HK-2 (cell line): ENCODE results near the gene RAPGEF2.
"Not testable (repeated sequence)": the region's sequence is repeated elsewhere in the genome, so short reads cannot be mapped to it uniquely, and the experiment has no call there.

ENCODE experiments used
- DNase-seq: peaks from one replicate; pipeline ENCODE4 v3.0.0-alpha.2; 2018; ENCODE audit not compliant: unreplicated experiment

The RAPGEF2 gene

DNA sequence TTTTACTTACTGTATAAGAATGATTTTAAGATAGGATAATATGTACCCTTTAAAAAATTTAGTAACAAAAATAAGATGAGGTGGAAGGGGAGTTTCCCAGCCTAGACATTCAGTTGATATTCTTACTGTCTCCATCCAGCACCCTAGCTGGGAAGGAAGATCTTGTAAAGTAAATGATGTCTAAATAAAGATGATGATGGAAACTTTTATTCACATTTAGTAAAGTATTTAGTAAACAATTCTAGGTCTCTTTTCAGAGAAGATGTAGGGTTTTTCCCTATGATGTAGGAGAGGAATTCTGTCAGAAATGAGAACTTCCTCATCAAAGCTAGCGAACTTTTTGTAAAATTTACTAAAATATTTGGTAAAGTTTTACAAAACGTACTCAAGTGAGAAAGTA lies 136.8 kb downstream of the RAPGEF2 start:
- DNase-seq = no peak

DNA sequence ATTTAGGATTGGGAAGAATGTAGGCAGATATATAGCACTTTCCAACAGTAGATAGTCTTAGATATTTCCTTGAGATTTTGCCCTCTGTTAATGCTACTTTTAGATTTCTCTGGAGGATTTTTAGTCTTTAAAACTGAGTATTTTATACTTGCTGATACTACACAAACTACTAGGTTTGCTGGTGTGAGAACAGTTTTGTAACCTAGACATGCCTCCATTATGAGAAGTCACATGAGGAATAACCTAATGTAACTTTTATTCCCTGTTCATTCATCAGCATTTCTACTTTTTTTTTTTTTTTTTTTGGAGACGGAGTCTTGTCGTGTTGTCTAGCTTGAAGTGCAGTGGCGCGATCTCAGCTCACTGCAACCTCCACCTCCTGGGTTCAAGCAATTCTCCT lies 137.2 kb downstream of the RAPGEF2 start:
- DNase-seq = no peak

GRCh38 chr4:159240687-159241086 lies 137.8 kb downstream of the RAPGEF2 start:
- no peak for DNase-seq

GRCh38 chr4:159242427-159242826 lies 139.5 kb downstream of the RAPGEF2 start:
- DNase-seq = no peak

DNA sequence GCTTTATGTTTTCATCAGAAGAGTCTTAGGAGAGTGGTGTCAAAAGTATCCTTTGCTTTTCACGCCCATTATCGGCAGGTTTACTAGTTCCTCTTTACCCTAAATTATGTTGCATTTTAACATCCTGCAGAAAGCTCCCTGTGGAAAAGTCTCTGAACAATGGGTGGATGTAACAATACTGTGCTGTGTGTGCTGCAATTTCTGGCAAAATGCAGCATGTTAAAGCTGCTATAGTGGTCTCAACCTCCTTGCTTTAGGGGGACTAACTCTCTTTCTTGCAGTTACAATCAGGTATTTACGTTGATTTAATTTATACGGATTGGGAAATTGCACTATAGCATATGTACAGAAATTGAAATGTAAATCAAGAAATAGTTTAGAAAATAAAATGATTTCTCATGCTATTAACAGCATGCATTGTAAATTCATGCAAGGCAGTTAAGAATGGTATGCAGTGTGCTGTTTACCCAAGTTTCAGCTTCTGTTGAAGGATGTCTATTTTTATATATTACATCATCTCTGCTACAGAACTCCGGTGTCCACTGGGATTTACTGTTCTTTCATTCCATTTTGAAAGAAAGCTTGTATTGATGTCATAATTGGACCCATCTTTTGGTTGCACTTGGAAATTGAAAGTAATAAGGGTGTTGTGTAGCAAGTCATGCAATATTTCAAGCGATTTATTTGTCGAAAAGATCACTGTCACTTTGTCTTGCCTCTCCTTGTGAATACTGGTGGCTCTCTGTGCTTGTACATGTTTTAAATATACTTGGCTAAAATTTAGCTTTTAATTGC lies 145.7 kb downstream of the RAPGEF2 start:
- no peak for DNase-seq

DNA sequence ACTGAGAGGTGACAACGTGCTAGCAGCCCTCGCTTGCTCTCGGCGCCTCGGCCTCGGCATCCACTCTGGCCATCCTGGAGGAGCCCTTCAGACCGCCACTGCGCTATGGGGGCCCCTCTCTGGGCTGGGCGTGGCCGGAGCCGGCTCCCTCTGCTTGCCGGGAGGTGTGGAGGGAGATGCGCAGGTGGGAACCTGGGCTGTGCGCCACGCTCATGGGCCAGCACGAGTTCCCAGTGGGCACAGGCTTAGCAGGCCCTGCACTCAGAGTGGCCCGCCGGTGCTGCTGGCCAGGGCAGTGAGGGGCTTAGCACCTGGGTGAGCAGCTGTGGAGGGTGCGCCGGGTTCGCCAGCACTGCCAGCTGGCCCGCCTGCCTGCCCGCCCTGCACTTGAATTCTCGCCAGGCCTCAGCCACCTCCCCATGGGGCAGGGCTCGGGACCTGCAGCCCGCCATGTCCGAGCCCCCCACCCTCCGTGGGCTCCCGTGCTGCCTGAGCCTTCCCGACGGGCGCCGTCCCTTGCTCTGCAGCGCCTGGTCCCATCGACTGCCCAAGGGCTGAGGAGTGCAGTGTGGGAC lies 148.0 kb downstream of the RAPGEF2 start:
- no peak for DNase-seq

DNA sequence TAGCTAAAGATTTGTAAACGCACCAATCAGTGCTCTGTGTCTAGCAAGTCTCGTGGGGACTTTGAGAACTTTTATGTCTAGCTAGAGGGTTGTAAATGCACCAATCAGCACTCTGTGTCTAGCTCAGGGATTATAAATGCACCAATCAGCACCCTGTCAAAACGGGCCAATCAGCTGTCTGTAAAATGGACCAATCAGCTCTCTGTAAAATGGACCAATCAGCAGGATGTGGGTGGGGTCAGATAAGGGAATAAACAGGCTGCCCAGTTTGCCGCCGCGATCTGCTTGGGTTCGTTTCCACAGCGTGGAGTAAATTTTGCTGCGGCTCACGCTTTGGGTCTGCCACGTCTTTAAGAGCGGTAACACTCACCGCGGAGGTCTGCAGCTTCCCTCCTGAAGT lies 148.7 kb downstream of the RAPGEF2 start:
- not testable (repeated sequence) for DNase-seq

GRCh38 chr4:159252491-159252890 lies 149.6 kb downstream of the RAPGEF2 start:
- no peak for DNase-seq

GRCh38 chr4:159256037-159256436 lies 153.2 kb downstream of the RAPGEF2 start:
- DNase-seq = no peak

DNA sequence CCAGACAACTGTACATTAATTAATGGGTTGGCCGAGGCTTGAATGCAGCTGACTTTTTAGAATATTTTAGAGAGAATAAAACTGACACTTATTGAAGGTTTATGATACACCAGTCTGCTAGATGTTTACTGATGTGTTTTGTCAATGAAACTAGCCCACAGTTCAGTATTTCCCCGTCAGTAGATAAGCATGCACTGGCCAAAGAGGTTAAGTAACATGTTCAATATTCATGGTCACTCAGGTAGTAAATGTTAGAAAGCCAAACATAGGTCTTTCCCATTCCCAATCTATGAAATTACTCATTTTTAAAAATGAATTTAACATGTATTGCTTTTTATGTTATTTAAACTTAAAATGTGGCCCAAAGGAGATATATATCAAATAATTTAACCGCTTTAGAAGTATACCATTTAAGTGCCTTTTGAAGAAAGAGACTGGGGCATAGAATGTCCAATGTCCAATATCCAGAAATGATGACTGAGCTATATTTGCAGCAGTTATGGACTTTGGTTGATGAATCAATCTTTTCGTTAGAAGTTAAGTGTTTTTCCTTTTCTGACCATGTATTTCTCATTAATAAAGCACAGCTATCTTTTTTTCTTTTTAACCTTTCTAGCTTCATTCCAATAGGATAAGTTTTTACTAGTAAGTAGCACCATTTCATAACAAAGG lies 156.1 kb downstream of the RAPGEF2 start:
- DNase-seq = no peak

GRCh38 chr4:159264057-159264456 lies 161.2 kb downstream of the RAPGEF2 start:
- DNase-seq = no peak

GRCh38 chr4:159266981-159267868 lies 164.3 kb downstream of the RAPGEF2 start:
- DNase-seq = no peak

GRCh38 chr4:159267869-159268285 lies 165.0 kb downstream of the RAPGEF2 start:
- DNase-seq = no peak

DNA sequence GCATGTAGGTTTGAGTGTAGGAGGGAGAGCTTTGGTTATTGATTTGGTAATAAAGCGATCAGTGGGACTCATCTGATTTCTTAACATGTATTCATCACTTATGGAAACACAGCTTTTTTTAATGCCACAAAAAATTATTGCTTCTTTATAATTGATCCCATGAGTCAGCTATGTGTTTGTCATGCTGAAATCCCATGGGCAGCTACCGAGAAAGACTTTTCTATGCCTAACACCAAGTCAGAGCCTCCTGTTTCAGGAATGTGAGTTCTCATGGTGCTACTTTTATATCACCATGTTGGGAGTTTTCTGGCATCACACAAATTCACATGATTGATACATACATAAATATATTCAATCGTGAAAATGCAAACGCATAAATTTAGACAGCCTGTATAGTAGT lies 165.7 kb downstream of the RAPGEF2 start:
- DNase-seq = no peak

- no peak for DNase-seq
These were observed 166.2 kb downstream of the RAPGEF2 start for GRCh38 chr4:159269116-159269515.

GRCh38 chr4:159269956-159270355 lies 167.1 kb downstream of the RAPGEF2 start:
- no peak for DNase-seq

- no peak for DNase-seq
These were observed 169.0 kb downstream of the RAPGEF2 start for GRCh38 chr4:159271856-159272255.

GRCh38 chr4:159272273-159273140 lies 169.6 kb downstream of the RAPGEF2 start:
- DNase-seq = no peak

DNA sequence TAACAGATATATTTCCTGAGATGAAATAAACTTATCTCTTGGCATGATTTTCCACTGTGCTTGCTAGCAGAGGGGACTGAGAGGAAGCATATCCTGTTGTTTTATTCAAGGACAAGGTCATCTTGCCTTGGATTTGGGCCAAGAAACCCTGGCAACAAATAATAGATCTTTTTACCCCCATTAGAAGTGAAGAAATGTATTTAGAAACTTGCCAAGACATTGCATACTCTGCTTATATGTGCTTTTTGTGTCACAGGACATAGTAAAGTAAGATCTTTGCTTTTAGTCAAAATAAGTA lies 170.2 kb downstream of the RAPGEF2 start:
- DNase-seq = no peak

DNA sequence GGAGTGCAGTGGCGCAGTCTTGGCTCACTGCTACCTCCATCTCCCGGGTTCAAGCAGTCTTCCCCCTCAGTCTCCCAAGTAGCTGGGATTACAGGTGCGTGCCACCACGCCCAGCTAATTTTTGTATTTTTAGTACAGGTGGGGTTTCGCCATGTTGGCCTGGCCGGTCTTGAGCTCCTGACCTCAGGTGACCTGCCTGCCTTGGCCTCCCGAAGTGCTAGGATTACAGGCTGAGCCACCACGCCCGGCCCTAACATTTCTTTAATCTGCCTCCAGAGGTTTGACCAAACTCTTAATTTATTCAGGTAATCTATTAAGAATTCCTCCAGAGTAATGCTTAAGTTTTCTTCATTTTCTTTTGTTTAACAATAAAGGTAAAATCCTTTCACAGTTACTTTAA lies 171.0 kb downstream of the RAPGEF2 start:
- no peak for DNase-seq

DNA sequence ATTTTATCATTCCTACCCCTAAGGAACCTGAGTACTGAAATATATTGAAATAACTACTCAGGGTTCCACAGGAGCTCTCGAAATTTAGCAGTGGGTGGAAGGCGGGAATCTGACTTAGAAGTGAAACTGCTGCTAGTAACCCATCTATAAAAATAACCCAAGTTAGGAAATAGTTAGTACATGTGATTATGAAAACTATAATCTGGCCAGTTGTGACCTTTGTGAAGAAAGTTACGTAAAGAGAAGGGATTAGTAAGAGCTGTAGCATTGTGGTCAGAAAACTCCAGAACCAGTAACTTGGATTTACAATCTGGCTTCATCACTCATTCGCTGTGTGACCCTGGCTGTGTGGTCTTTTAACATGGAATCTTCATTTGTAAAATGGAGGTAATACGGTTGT lies 175.5 kb downstream of the RAPGEF2 start:
- DNase-seq = no peak
